ENCODE results near the gene ANK2.

ANK2 gene

DNA sequence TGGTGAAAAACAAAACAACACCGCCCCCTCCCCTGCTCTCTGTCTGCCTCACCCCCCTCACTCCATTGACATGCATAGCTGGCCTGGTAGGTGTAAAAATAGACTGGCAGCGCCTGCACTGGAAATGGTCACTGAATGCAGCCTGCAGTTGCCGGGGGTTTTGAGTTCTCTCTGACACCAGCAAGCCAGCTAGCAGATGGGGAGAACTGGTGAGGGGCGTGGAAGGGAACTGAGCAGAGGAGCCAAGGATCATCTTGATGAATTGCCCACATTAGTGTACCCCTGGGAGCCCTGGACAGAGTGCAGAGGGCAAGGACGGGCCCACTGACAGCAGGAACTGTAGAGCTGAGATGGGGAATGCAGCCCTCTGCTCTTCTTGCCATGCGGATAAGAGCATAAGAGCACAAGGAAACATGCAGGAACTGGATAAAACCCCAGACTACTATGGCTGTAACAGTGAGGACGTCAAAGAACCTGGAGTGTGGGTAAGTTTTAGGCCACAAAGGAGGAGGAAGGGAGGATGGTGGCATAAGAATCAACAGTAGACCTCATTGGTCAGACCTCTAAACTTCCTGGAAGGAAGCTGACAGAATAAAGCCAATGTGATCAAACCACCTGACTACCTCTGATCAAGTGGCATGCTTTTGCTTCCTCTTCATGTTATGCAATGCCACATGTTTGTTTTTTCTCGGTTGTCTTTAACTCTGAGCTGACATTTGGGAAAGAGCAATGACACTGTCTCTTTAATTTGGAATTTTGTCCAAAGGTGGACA is 96.3 kb downstream of the ANK2 start:
- FAIRE-seq (no peak), DNase-seq (ENCODE audit: insufficient read length, low spot score) (no peak)

DNA sequence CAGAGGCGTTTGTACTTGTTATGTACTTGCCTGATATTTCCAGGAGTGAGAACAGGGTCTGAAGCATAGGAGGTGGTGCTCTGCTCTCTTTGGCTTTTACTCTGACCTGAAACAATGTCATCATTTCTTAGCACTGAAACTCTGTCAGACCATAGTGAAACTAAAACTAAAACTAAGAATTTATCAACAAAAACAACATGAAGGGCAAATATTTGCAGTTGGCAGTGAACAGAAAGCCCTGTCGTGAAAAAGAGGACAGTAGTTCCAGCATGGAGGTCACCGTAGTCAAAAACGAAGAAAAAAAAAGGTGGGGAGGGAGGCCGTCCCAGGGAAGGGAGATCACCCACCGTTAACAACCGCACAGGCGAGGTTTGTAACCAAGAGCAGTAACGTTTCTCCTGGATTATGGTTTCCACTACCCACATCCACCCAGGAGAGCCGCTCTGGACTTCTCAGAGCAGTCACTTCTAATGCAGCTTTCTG is 97.5 kb downstream of the ANK2 start:
- DNase-seq (ENCODE audit: insufficient read length, low spot score) (no peak), FAIRE-seq (no peak)

DNA sequence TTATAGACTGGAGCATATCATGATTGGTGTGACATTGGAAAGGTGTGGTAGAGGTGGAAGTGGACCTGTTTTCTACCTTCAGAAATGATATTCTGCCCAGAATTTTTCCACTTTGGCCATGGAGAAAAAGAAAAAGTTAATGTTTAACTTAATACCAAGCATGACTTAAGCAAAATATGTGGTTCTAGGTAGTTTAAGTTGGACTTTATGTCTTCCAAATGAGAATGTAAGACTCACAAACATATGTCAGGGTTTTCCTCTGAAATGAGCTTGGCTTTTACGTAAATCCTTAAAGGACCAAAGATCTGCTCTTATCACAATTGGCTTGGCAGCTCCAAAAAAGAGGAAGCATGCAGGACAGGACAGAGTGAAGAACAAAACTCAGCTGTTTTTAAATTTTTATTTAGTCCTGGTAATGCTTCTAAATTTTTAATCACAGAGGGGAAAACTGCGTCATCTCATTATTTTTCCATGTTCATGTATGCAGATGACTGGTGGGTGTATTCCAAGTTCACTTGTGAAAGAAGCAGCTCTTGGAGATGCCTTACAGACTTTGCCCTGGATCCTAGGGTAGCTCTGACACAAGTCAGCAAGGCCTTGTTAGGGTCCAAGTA is 98.2 kb downstream of the ANK2 start:
- no peak for DNase-seq (ENCODE audit: insufficient read length, low spot score)

DNA sequence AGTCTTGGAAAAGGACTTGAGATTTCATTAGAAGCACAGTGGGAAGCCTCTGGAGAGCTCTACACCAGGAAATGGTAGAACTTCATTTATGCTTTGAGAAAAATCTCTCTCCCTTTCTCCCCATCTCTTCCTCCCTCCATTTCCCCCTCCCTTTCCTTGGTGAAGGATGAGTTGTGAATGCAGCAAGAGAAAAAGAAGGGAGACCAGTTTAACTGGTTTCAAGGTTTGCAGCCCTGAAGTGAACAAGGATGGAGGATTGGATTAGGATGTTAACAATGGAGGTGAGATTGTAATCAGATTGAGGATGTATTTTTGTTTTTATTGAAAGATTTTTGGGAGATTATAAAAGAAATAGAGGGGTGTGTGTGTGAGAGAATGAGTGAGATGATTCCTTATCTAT is 99.5 kb downstream of the ANK2 start:
- DNase-seq (ENCODE audit: insufficient read length, low spot score) (no peak), FAIRE-seq (no peak)

More for the DNA sequence above, 98.2 kb downstream of the ANK2 start:
- no peak for FAIRE-seq

DNA sequence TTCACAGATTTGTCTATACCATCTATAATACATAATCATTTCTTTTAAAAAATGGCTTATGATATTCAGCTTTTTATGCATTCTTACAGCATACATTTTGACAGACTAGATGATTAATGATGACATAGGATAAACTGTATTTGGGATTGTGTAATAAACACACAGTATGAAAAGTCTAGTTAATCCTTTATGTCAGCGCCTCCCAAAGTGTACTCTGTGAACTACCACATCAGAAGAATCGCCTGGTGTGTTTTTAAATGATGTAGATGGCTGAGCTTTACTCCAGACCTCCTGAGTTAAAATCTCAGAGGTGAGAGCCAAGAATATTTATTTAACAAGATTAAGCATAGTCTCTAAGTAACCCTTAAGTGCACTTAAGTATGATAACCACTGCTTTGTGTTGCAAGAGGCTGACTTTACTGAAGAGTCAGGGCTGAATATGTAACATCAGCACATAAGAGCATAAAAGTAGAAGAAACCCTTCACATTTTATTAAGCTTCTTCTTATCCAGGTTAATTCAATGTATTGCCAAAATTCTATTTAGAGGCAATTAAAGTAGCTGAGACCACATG is 104.2 kb downstream of the ANK2 start:
- DNase-seq (ENCODE audit: insufficient read length, low spot score), result no peak
- FAIRE-seq, result no peak

DNA sequence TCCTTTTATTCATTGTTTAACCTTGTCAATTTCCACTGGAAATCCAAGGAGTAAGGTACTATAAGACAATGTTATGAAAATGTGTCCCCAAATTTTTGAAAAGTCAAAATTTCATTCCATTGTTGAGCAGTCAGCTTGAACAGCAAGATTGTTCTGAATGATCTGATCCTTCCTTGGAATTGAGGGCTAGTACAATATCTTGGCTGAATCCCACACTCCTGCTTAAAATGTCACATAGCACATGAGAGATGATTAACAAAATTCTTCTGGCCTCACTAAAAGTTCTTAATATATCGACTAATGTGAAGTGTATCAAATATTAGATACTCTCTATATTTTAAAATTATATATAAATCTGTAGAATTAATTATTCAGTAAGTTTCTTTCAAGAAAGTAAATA is 104.8 kb downstream of the ANK2 start:
- DNase-seq (ENCODE audit: insufficient read length, low spot score) (no peak), FAIRE-seq (no peak)

DNA sequence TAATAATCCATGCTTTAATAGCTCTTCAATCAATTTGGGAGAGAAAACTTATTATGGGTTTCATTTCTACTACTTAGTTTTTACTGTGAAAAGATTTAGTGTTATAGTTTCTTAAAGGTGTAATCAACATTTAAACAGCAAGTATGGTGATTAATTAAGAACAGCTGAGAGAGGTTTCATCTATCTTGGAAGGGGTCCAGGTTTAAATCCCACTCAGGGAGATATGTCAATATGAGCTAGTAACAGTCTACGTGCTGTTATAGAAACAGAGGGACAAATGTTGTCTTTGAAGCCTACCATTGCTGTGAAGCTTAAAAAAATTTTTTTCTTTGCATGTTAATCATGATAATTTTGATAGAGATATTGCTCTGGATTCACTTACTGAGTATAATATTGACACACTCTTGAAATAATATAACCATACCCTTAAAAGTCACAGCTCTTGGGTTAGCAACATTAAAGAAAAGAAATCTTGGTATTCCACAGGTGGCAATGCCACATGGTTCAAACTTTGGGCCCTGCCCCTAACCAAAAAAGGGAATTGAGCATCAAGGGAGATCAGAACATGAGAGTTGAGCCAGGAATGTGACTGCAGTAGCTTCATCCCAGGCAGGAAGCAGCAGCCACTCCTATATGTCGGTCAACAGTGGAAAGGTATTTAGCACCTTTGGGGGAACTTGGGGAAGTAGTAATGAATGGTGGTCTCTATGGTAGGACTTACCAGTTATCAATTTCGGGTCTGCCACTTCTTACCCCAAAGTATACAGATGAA is 107.8 kb downstream of the ANK2 start:
- FAIRE-seq (no peak), DNase-seq (ENCODE audit: insufficient read length, low spot score) (no peak)

DNA sequence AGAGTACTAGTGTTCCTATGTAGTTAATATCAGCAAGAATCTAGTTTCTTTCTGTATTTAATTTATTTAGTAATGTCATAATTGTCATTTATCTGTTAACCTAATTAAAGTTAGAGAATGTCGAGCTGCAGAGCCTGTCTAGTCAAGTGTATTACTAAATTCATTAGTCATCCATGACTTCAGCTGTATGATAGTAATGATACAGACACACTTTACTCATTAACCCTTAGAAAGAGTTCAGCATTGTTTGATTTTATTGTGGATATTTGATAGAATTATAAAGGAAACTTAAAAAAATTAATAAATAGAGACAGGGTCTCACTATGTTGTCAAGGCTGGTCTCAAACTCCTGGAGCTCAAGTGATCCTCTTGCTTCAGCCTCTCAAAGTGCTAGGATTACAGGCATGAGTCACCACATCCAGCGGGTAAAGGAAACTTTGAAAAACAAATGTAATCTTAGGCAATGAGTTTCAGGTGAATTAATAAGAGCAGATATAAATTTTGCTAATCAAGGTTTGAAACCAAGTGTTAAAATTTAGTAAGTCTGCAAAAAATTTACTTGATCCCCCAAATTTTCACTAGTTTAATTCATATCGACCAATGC is 110.6 kb downstream of the ANK2 start:
- FAIRE-seq (no peak), DNase-seq (ENCODE audit: insufficient read length, low spot score) (no peak)

DNA sequence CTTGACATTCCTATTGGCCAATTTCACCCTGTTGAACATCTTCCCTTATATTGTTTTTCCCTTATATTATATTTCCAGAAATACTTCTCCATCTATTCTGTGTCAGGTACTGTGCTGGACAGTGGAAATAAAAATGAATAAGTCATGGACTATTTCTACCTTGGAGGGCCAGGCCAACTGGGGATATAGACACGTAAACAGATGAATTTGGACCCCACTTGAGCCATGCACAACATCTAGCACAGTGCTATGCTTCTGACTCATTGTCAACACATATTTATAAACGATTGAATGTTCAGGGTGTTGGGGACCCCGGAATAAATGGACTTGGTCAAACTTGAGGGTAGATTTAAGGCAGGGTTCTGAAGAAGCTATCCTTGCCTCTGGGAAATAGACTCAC is 111.1 kb downstream of the ANK2 start:
- DNase-seq (ENCODE audit: insufficient read length, low spot score), result no peak
- no peak for FAIRE-seq

DNA sequence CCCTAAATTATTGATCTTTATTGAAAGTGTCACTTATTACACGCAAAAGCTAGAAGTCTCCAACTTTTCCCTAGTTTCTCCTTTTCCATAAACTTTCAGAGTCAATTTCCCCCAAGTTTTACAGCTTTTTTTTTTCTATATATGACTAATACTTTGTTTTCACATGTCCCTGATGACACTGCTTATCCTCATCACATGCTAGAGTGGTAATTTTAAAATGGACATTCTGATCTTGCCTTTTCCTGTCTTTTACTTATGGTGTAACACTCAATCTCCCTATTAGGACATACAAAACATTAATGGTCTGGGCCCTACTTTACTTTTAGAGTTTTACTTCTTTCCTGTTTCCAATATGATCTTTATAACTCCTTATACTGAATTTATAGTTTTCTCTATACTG is 112.6 kb downstream of the ANK2 start:
- FAIRE-seq, result no peak

DNA sequence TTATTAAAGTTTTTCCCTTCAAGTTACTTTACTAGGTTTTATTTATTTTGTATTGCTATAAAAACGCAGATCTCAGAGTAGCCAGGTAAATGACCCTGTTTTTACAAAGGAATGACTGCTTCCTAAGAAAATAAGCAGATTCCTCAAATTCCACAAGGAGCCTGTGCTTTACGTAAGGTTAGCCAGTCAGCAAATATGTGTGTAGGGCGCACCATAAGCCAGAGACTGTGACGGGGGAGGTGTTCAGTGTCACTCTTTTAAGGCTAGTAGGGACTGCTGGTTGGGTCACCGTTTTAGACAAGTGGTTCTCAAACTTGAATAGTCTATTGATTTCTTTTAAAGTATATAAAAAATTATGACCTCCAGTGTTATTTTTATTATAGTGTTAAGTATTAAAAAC is 119.9 kb downstream of the ANK2 start:
- DNase-seq (ENCODE audit: insufficient read length, low spot score), result no peak
- no peak for FAIRE-seq

More for the DNA sequence above, 112.6 kb downstream of the ANK2 start:
- DNase-seq (ENCODE audit: insufficient read length, low spot score), result no peak

DNA sequence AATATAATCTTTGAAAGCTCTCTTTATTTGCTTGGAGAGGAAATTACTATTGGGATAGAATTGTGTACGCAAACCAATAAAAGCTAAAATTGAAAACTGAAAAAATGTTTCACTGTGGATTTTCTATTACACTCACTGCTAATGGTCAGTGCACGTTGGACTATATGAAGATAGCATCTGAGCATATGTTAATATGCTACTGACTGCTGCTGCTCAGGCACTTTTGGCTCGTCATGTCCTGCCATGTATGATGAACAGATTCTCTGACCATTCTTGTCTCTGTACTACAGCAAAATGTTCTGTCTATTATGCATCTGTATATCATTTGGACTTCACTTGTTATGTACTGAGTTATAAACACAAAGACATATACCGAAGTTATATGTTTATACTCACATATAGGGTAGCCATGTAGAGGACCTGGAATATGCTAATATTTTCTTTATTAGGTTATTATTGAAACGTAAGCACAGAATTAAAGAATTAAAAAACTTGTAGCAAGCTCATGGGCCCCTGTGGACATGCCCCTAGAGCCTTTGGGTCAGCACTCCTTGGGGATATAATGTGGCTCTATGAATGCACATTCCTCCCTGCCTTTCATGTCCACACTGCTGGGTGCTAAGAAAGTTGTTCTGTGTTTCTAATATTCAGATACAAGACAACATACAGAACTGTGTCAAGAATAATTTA is 120.8 kb downstream of the ANK2 start:
- DNase-seq (ENCODE audit: insufficient read length, low spot score), result no peak
- no peak for FAIRE-seq

DNA sequence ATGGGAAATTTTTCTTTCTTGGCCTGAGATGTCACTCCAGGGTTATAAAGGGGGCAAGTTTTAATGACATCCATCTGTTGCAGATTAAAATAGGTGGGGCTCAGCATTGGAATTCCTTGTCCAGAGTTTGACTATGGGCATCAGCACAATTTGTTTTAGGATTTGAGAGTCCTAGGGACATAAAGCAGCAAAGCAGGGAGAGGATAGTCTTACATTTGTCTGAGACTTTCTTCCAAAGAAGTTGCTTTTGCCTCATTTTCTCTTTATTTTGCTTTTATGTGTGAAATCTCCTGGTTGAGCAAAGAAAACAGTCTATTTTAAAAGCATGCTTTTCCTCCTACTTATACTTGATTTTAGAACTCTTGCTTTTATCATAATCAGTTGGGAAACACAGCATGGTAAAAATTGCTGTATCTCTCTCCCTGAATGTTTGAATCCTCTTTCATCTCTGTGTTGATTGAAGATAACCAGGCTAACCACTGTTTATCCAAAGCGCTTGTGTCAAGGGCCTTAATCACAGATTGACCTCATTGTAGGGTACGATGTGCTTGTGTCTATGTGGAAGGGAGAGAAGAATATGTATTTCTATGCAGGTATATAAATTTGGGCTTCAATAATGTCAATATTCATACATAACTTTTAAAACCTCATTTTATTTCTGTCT is 121.5 kb downstream of the ANK2 start:
- no peak for DNase-seq (ENCODE audit: insufficient read length, low spot score)
- no peak for FAIRE-seq

DNA sequence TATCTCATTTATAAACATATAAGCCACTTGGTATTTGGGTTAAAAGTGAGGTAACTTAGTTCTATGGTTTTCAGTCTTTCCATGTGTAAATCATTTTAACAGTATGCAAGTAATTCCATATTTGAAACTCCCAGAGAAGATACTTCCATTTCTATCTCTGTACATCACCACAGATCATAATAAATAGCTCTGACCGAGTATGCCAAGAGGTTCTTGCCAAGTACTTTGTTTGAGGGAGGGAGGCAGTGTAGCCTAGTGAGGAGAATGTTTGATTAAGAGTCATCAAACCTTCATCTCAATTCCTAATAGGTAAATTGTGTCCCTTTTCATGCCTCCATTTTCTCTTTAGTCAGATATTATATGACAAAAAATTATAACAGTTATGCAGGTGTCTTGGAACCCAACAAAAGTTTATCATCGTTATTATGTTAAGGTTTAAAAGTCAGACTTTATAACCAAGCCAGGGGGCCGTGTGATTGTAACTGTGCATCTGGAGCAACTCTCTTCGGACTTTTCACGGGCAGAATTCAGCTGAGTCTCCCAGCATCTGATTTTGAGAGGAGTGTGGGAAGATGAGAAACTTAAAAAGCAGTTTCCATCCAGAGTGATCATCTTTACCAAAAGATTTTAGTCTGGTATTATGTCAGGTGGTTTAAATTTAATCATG is 123.8 kb downstream of the ANK2 start:
- FAIRE-seq, result no peak
- DNase-seq (ENCODE audit: insufficient read length, low spot score), result no peak

DNA sequence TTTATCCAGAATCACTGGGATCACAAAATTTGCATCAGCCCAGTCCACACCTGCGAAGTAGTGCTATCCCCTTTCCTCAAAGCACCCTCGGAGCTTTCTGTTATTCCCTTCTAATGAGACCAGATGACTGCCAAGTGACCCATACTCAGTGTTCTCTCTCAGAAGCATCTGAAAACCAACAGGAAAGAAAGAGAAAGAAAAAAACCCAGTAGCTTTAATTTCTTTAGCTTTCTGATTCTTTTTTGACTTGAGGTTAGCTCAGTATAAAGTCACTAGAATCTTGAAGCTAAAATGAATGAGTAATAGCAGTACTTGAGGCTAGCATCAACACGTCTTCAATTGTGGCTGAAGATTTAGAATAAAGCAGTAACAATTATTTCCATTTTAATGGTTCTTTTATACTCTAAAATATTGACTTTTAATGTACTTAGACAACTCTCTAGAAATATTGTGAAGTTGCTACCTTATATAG is 124.4 kb downstream of the ANK2 start:
- FAIRE-seq, result no peak
- no peak for DNase-seq (ENCODE audit: insufficient read length, low spot score)

DNA sequence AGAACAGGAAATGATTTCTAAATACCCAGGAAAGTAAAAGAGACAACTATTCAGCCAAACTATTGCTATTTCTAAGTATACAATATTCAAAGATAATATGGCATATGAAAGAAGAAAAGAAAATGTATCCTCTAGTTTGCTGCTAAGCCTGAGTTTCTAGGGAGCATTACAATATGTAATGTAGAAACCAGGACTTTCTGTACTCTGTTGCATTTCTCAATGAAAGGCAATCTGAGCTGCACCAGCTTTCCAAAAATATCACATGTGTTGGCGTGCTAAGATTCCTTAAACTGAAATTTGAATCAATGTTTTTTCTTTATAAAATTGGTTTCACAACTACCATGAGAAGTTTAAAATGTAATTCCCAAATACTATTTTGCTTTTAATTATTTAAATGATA is 129.6 kb downstream of the ANK2 start:
- FAIRE-seq, result no peak

DNA sequence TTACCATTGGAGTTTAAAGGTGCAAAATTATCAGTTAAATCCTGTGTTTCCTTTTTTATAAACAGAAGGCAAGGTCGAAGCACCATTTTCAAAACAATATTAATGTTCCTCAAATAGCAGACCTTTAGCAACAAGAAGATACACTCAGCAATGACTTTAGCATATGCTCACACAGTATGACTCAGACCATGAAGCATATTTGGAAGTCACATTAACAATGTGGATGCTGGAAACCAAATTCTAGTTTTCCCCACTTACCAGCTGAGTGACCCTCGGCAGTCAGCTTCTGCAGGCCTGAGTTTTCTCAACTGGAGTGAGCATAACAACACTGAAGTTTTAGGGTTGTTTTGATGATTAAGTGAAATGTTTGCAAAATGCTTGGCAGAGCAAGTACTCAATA is 130.5 kb downstream of the ANK2 start:
- FAIRE-seq, result no peak
- no peak for DNase-seq (ENCODE audit: insufficient read length, low spot score)

More for the DNA sequence above, 129.6 kb downstream of the ANK2 start:
- DNase-seq (ENCODE audit: insufficient read length, low spot score), result no peak

DNA sequence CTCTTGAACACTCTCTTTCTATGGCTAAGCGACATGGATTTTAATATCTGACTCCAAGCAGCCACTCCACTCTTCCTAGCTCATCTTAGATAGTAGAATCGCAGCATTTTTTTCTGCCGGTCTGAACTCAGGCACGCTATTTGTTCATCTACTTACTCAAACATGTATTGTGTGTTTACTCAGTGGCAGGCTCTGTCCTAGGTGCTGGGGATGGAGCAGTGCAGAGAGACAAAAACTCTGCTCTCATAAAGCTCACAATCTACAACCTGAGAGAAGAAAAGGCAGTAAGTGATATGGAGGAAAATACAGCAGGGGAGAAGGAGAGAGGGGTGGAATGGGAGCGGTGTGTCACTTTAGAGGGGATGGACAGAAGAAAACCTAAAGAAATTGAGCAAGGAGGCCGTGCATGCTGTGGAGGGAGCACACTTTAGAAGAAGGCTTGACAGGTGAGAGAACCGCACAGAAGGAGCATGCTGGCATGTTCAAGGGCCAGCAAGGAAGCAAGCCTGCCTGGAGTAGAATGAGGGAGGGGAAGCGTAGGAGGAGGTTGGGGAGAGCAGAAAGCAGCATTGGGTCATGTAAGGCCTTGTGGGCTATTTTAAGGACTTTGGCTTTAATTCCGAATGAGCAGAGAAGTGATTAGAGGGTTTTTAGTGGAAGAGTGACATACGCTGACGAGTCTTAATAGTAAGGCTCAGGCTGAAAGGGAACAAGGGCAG is 132.0 kb downstream of the ANK2 start:
- DNase-seq (ENCODE audit: insufficient read length, low spot score) (no peak), FAIRE-seq (no peak)
